A549 (cell line): ENCODE data around the gene PRADC1. TPM values are rescaled to one million over a fixed set of nuclear protein-coding genes. Genes with fewer than 3 reads are reported as not detected.

ENCODE experiments used
- ATAC-seq, 2 experiments: fragments of 200-7000 bp in 1 of 2; fragments of >200 bp in 1 of 2; cut with Nextera tagmentation in 1 of 2; cut with Tn5 transposase in 1 of 2; 3 replicates each; pipeline versions ENCODE4 v1.8.0 to v1.9.1; 2018 to 2020; ENCODE audit warnings: mild to moderate bottlenecking in 1 of 2, moderate library complexity in 1 of 2
- CTCF ChIA-PET: fragments of 300-600 bp; sonication (Branson Sonifier 250); formaldehyde crosslinking; extraction: SDS; loops from one replicate; lab custom pipeline; 2021; ENCODE audit warnings: antibody characterized with exemption, inconsistent platforms; lab: Yijun Ruan, JAX
- POLR2A ChIA-PET: fragments of 350-600 bp; formaldehyde crosslinking; extraction: SDS; loops from one replicate; lab custom pipeline; 2021; ENCODE audit warnings: antibody characterized with exemption, inconsistent platforms; lab: Yijun Ruan, JAX
- DNase-seq, 2 experiments: peaks; one replicate each; pipeline versions ENCODE4 v3.0.0 to v3.0.0-alpha.2; 2011 to 2016; ENCODE audit warnings: low read depth in 1 of 2, low spot score in 1 of 2
- FAIRE-seq: peaks from 2 replicates; lab custom pipeline; 2011; peaks lifted over from hg19 to GRCh38; lab: Jason Lieb, UNC
- H3K27ac ChIP-seq, 2 experiments: fragments of >200 bp; sonication (Bioruptor Twin); formaldehyde crosslinking; 3 replicates each; pipeline ENCODE4 v1.5.1; 2016 to 2017
- H3K4me1 ChIP-seq: fragments of >200 bp; sonication (Bioruptor Twin); formaldehyde crosslinking; 3 replicates; pipeline ENCODE4 v1.6.1; 2016
- H3K4me2 ChIP-seq: fragments of >200 bp; sonication (Bioruptor Twin); formaldehyde crosslinking; 3 replicates; pipeline ENCODE4 v1.6.1; 2016
- H3K4me3 ChIP-seq: fragments of >200 bp; sonication (Bioruptor Twin); formaldehyde crosslinking; 3 replicates; pipeline ENCODE4 v1.5.1; 2016
- H3K9me3 ChIP-seq: fragments of >200 bp; sonication (Bioruptor Twin); formaldehyde crosslinking; 3 replicates; pipeline ENCODE4 v1.6.1; 2016
- BCL3 ChIP-seq: fragments of >200 bp; sonication (Bioruptor Twin); formaldehyde crosslinking; IDR thresholded peaks from 3 replicates; pipeline ENCODE4 v1.6.1; 2016
- CTCF ChIP-seq: fragments of >200 bp; sonication (Bioruptor Twin); formaldehyde crosslinking; IDR thresholded peaks from 3 replicates; pipeline ENCODE4 v1.5.1; 2016
- EHF ChIP-seq: fragments of 250-450 bp; sonication (Bioruptor Pico); IDR thresholded peaks from 2 replicates; pipeline ENCODE4 v1.5.0; 2020; ENCODE audit warnings: mild to moderate bottlenecking
- EHMT2 ChIP-seq: fragments of 200-600 bp; sonication (generic); IDR thresholded peaks from 2 replicates; pipeline ENCODE4 v1.6.1; 2016; ENCODE audit warnings: antibody characterized with exemption, low read depth, mild to moderate bottlenecking, moderate library complexity
- EP300 ChIP-seq, 2 experiments: fragments of >200 bp; sonication (Bioruptor Twin); formaldehyde crosslinking; IDR thresholded peaks; 2 replicates in 1 of 2; 3 replicates in 1 of 2; pipeline ENCODE4 v1.6.1; 2016 to 2017
- ESRRA ChIP-seq: fragments of 150-350 bp; IDR thresholded peaks from 2 replicates; pipeline ENCODE4 v1.6.1; 2014; ENCODE audit warnings: mild to moderate bottlenecking, low read length, borderline replicate concordance
- FOSB ChIP-seq: fragments of 250-450 bp; sonication (Bioruptor Pico); IDR thresholded peaks from 2 replicates; pipeline ENCODE4 v1.5.0; 2020; ENCODE audit warnings: mild to moderate bottlenecking, moderate library complexity
- GATA3 ChIP-seq: IDR thresholded peaks from 2 replicates; pipeline ENCODE4 v1.6.1; 2012; ENCODE audit warnings: borderline replicate concordance
- HEYL ChIP-seq: fragments of 250-450 bp; sonication (Bioruptor Pico); IDR thresholded peaks from 2 replicates; pipeline ENCODE4 v1.8.0; 2021; ENCODE audit warnings: mild to moderate bottlenecking, moderate library complexity
- MAX ChIP-seq: IDR thresholded peaks from 2 replicates; pipeline ENCODE4 v1.6.1; 2012
- NFE2L2 ChIP-seq: fragments of 150-350 bp; conservative IDR thresholded peaks from 2 replicates; pipeline ENCODE4 v1.6.1; 2014; ENCODE audit warnings: low read length
- POLR2A ChIP-seq: IDR thresholded peaks from 2 replicates; pipeline ENCODE4 v1.6.1; 2012; ENCODE audit warnings: mild to moderate bottlenecking, low read length
- POLR2AphosphoS2 ChIP-seq: conservative IDR thresholded peaks from 2 replicates; pipeline ENCODE4 v1.6.1; 2012; ENCODE audit warnings: low read length, improper control_type of control experiment, inconsistent platforms
- SREBF2 ChIP-seq: fragments of 450-650 bp; IDR thresholded peaks from 2 replicates; pipeline ENCODE4 v1.6.1; 2014; ENCODE audit warnings: mild to moderate bottlenecking, moderate library complexity
- TFCP2L1 ChIP-seq: fragments of 250-450 bp; sonication (Bioruptor Pico); IDR thresholded peaks from 2 replicates; pipeline ENCODE4 v1.5.0; 2021; ENCODE audit warnings: mild to moderate bottlenecking
- TP53 ChIP-seq: fragments of 250-450 bp; sonication (Bioruptor Pico); IDR thresholded peaks from 2 replicates; pipeline ENCODE4 v1.5.0; 2021; ENCODE audit warnings: mild to moderate bottlenecking, moderate library complexity
- ZC3H11A ChIP-seq: fragments of 450-650 bp; IDR thresholded peaks from 2 replicates; pipeline ENCODE4 v1.6.1; 2014; ENCODE audit warnings: antibody characterized with exemption, mild to moderate bottlenecking
- ZFP36 ChIP-seq: fragments of 450-650 bp; IDR thresholded peaks from 2 replicates; pipeline ENCODE4 v1.6.1; 2014; ENCODE audit warnings: borderline replicate concordance; ENCODE audit not compliant: partially characterized antibody
- WGBS: methylation state at CpG from one replicate; pipeline ENCODE4 v1.1.6; 2017; ENCODE audit errors: missing lambda C conversion rate; 5-methylcytosine and 5-hydroxymethylcytosine counted together
- polyA plus RNA-seq, 4 experiments: library from polyadenylated mRNA; depleted of rRNA in 3 of 4; stranded (reverse); fragments of >200 nt; fragmentation: RNase III in 1 of 4; extraction: RNeasy Plus Mini Kit Qiagen cat#74134 plus additional on column Dnase treatment in 1 of 4; gene quantifications; 2 replicates in 3 of 4; 3 replicates in 1 of 4; pipeline ENCODE4 v1.2.3, GENCODE V29; 2011 to 2017

PRADC1 gene
- polyA plus RNA-seq, 2 of the 4 experiments (the other 2 are of a cell fraction): 11.2 to 12.1 TPM

- no peak for TF ChIP-seq TP53
- TF ChIP-seq CTCF: no peak
- TF ChIP-seq EHMT2: no peak
- TF ChIP-seq ZC3H11A: no peak
- TF ChIP-seq SREBF2: no peak
- TF ChIP-seq NFE2L2: no peak
- TF ChIP-seq, all 56 proteins: peak for 0
Measured at GRCh38 chr2:73253901-73254300, 20.9 kb upstream of the PRADC1 start (continued).

- Histone ChIP-seq H3K4me1 (no peaks in the 10 kb centered on the region), H3K27ac (no peak overlapping the region)
- 77% methylated on average over 2 of the region's 2 CpGs for WGBS
- no peak for TF ChIP-seq BCL3
- no peak for TF ChIP-seq POLR2AphosphoS2
- no peak for TF ChIP-seq GATA3
- TF ChIP-seq CTCF: no peak
- TF ChIP-seq, all 56 proteins: peak for 0
- Histone ChIP-seq H3K4me3 (no peak overlapping the region), H3K4me2 (no peak overlapping the region), H3K9me3 (no peaks in the 10 kb centered on the region)
- ChIA-PET POLR2A (interaction anchor here (0.8 to 3.2 kb wide), 2 partner anchors 15 to 20 kb away, joined by 3 to 12 read pairs; partner anchors contain the start of genes CCT7 and PRADC1), CTCF (interaction anchor here (0.7 to 2.2 kb wide), 8 partner anchors 9 to 107 kb away, joined by 3 to 9 read pairs (median 4); no protein-coding TSS in a partner anchor)
- no peak for ATAC-seq
- DNase-seq: no peak
- no peak for FAIRE-seq
Measured at GRCh38 chr2:73253400-73253799, 20.4 kb upstream of the PRADC1 start.

- ATAC-seq (no peak), DNase-seq (no peak), FAIRE-seq (no peak)
- ChIA-PET CTCF (interaction anchor here (0.6 to 2.3 kb wide), 8 partner anchors 8 to 75 kb away, joined by 3 to 6 read pairs (median 4); partner anchors contain the start of gene PRADC1), POLR2A (interaction anchor here (3.2 kb wide), 1 partner anchor 19 kb away, joined by 12 read pairs; the partner anchor contains the start of genes CCT7 and PRADC1)
- TF ChIP-seq POLR2A: no peak
- TF ChIP-seq ESRRA: no peak
- TF ChIP-seq CTCF: no peak
- TF ChIP-seq HEYL (CRISPR knock-in tag): no peak
- no peak for TF ChIP-seq TFCP2L1 (CRISPR knock-in tag)
- no peak for TF ChIP-seq EP300 (IDR thresholded peaks at IDR 0.05)
- TF ChIP-seq SREBF2: no peak
- TF ChIP-seq MAX: no peak
- TF ChIP-seq FOSB (CRISPR knock-in tag): no peak
- no peak for TF ChIP-seq POLR2AphosphoS2
- TF ChIP-seq ZFP36: no peak
- TF ChIP-seq EHF (CRISPR knock-in tag): no peak
- Histone ChIP-seq H3K4me1 (no peaks in the 10 kb centered on the region), H3K9me3 (no peaks in the 10 kb centered on the region), H3K4me3 (no peak overlapping the region), H3K4me2 (no peak overlapping the region), H3K27ac (no peak overlapping the region)
- 94% methylated on average over 17 of the region's 17 CpGs for WGBS
Measured at GRCh38 chr2:73252238-73253027, 19.4 kb upstream of the PRADC1 start.
